IMR-90 (cell line): ENCODE results near the gene TOMM20L.

ENCODE experiments used
- POLR2A ChIP-seq: IDR thresholded peaks from 2 replicates; pipeline ENCODE4 v1.6.1; 2012; ENCODE audit warnings: mild to moderate bottlenecking, low read depth, low read length
- RAD21 ChIP-seq: IDR thresholded peaks from 2 replicates; pipeline ENCODE4 v1.6.1; 2012; ENCODE audit warnings: low read length, improper control_type of control experiment
- RFX5 ChIP-seq: IDR thresholded peaks from 2 replicates; pipeline ENCODE4 v1.8.0; 2012; ENCODE audit warnings: low read depth, mild to moderate bottlenecking, low read length, moderate library complexity
- TF ChIP-seq, protein P1 (sequence below): conservative IDR thresholded peaks from 2 replicates; pipeline ENCODE4 v1.5.1; 2012; ENCODE audit warnings: mild to moderate bottlenecking, low read depth, low read length, improper control_type of control experiment

- no peak for TF ChIP-seq RFX5
- TF ChIP-seq, protein P1, sequence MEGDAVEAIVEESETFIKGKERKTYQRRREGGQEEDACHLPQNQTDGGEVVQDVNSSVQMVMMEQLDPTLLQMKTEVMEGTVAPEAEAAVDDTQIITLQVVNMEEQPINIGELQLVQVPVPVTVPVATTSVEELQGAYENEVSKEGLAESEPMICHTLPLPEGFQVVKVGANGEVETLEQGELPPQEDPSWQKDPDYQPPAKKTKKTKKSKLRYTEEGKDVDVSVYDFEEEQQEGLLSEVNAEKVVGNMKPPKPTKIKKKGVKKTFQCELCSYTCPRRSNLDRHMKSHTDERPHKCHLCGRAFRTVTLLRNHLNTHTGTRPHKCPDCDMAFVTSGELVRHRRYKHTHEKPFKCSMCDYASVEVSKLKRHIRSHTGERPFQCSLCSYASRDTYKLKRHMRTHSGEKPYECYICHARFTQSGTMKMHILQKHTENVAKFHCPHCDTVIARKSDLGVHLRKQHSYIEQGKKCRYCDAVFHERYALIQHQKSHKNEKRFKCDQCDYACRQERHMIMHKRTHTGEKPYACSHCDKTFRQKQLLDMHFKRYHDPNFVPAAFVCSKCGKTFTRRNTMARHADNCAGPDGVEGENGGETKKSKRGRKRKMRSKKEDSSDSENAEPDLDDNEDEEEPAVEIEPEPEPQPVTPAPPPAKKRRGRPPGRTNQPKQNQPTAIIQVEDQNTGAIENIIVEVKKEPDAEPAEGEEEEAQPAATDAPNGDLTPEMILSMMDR, result no peak
- TF ChIP-seq POLR2A, result no peak
- TF ChIP-seq RAD21, result no peak
These were observed 2.8 kb downstream of the TOMM20L start for GRCh38 chr14:58398495-58398894.
